Superior temporal gyrus (tissue), 1 donor: ENCODE measurements around the gene DNAJB1.
A peak's percentile ranks its signal among the peaks of the same experiment; 100 is the strongest.

Experiments used
- DNase-seq: peaks from one replicate; pipeline ENCODE4 v3.0.0-alpha.2; 2016; ENCODE audit errors: extremely low spot score

DNAJB1 gene

DNA sequence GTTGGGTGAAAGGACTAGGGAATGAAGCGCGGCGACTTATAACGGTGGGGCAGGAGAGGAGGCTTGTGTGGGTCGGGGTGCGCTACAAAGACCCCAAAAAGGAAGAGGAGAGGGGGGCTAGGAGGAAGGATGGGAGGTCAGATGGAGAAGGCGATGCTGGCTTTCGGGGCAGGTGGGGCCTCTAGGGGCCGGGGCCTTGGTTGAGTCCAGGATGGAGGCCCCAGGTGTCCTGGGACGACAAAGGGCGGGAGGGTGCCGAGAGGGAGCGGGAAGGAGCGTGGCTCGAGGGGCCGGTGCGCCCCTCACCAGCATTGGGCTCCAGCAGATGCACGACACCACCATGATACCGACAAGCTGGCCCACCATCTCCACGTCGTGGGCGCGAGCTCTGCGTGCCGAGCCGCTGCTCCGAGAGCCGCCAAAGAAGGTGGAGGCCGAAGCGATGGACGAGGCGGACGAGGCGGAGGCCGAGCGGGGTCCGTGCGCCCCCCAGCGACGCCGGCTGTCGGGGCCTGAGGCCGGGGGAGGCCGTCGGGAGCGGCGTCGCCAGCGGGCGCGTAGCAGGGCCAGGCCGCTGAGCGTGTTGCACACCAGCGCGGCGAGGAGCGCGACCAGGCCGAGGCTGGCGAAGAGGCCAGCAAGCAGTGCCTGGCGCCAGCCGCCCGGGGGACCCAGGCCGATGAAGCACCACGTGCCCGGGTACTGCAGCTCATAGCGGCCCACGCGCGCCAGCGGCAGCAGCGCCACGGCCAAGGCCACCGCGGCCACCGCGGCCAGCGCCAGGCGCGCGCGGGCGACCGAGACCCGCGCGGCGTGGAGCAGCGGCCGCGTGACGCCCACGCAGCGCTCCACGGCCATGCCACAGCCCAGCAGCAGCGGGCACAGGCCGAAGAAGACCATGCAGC is 44.9 kb downstream of the DNAJB1 start:
- no peak for DNase-seq

DNA sequence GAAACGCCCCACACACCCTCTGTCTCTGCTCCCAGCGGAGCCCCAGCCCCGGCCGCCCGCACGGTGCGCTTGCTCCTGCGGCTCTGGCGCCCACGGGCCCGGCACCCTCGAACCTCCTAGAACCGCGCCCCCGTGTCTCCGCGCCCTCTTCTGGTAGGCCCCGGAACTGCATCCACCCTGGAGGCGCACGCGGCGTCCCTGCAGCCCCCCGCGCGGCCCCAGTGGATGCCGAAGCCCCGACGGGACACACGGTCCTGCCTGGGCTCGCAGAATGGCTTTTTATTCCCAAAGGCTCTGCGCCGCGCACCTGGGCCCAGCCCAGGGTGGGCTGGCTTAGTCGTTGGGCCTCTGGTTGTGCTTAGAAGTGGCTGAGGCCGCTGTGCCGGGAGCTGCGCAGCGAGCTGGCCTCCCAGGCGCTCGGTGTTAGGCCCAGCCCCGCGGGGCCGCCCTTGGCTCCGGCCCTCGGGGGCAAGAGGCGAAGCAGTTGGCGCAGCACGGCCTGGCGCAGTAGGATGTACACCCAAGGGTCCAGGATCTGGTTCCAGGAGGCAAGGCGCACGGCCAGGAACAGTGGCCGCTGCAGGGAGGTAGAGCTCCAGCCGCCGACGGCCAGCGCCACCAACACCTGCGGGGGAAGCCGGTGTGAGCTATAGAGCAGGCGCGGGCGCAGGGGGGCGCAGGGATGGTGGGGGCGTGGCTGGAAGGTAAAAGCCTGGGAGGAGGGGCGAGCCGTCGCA is 45.8 kb downstream of the DNAJB1 start:
- DNase-seq: peak; percentile 54

DNA sequence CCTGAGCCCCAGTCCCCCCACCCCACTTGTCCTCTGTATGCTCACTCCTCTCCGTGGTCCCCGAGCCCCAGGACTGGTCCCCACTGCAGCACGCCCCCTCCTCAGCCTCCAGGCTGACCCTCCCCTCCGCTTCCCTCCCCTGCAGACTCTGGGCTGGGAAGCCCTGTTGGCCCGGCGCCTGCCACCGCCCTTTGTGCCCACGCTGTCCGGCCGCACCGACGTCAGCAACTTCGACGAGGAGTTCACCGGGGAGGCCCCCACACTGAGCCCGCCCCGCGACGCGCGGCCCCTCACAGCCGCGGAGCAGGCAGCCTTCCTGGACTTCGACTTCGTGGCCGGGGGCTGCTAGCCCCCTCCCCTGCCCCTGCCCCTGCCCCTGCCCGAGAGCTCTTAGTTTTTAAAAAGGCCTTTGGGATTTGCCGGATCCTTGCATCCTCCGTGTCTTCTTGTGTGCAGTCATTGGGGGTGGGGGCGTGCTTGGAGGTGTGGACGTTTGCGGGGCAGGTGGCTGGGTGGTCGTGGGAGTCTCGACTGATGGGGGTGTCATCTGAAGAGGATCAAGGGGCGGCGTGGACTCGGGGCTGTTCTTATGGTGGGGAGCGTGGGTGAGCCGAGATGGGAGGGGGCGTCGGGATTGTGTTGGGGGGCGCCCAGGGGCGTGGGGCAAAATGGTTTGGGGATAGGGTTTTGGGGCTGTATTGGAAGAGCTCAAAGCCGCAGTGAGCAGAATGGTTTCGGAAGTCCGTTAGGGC is 46.6 kb downstream of the DNAJB1 start:
- DNase-seq: no peak

DNA sequence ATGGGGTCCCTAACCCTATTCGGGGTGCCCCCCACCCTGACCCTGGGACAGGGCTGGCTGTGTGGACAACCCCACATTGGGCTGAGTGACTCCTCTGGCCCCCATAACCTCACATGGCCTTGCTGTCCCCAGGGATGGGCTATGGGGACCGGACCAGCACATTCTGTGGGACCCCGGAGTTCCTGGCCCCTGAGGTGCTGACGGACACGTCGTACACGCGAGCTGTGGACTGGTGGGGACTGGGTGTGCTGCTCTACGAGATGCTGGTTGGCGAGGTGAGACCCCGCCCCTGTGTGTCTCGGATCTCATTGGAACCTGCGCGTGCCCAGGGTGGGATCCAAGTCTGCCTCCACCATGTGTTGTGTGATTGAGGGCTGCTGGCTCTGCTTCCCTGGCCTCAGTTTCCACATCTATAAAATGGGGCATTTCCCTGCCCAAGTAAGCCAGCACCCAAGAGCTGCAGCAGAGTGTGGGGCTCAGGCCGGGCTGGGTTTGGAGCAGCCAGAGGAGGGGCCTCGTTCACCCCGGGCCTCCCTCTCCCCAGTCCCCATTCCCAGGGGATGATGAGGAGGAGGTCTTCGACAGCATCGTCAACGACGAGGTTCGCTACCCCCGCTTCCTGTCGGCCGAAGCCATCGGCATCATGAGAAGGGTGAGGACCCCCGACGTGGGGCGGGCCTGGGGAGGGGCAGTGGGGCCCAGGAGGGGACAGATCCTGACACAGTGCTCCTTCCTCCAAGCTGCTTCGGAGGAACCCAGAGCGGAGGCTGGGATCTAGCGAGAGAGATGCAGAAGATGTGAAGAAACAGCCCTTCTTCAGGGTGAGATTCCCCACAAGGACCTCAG is 47.9 kb downstream of the DNAJB1 start:
- DNase-seq: no peak

DNA sequence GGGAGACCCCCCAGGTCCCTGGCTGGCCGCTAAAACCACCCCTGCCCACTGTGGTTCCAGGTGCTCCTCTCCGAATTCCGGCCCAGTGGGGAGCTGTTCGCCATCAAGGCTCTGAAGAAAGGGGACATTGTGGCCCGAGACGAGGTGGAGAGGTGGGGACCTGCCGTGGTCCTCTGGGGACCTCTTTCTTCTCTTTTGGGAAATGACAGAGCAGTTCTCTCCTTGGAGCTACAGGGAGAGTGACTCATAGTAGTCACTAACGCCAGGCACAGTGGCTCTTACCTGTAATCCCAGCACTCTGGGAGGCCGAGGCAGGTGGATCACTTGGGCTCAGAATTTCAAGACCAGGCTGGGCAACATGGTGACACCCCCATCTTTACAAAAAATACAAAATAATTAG is 50.4 kb downstream of the DNAJB1 start:
- no peak for DNase-seq

DNA sequence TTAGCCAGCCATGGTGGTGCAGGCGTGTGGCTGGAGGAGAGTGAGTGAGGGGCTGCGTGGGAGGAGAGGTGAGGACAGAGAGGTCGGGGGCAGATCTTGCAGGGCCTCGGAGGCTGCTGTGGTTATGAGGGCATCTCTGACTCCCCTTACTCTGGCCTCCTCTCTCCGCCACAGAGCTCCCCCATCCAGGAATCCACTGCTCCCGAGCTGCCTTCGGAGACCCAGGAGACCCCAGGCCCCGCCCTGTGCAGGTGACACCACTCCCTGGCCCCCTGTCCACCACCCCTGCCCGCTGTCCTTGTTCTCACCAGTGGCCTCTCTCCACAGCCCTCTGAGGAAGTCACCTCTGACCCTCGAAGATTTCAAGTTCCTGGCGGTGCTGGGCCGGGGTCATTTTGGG is 50.8 kb downstream of the DNAJB1 start:
- no peak for DNase-seq
